Heart left ventricle (tissue), 16 donors: ENCODE measurements around the gene INO80. TPM values are rescaled to one million over a fixed set of nuclear protein-coding genes. Genes with fewer than 3 reads are reported as not detected.
"Not testable (repeated sequence)": the region's sequence is repeated elsewhere in the genome, so short reads cannot be mapped to it uniquely, and the experiment has no call there.

Experiments used
- ATAC-seq, 4 donors: fragments of 200-7000 bp; cut with Tn5 transposase; one replicate each; pipeline ENCODE4 v1.9.1; 2020 to 2022; ENCODE audit warnings: moderate library complexity in 4 of 4, mild to moderate bottlenecking in 3 of 4, moderate number of reproducible peaks in 1 of 4
- DNase-seq, 5 donors: peaks; one replicate each; pipeline ENCODE4 v3.0.0-alpha.2; 2020
- H3K27ac ChIP-seq, 12 donors: fragments of 200-600 bp; sonication (generic) in 4 of 12; one replicate each; pipeline versions ENCODE4 v1.5.0 to v1.8.0; 2016 to 2022; ENCODE audit warnings: mild to moderate bottlenecking in 2 of 12
- H3K27me3 ChIP-seq, 9 donors: fragments of 200-600 bp; sonication (generic) in 2 of 9; one replicate each; pipeline versions ENCODE4 v1.5.1 to v1.8.0; 2016 to 2022; ENCODE audit warnings: mild to moderate bottlenecking in 3 of 9
- H3K36me3 ChIP-seq, 9 donors: fragments of 200-600 bp; sonication (generic) in 2 of 9; one replicate each; pipeline versions ENCODE4 v1.5.0 to v1.8.0; 2018 to 2022; ENCODE audit warnings: mild to moderate bottlenecking in 2 of 9
- H3K4me1 ChIP-seq, 12 donors: fragments of 200-600 bp; sonication (generic) in 4 of 12; one replicate each; pipeline versions ENCODE4 v1.5.0 to v1.8.0; 2016 to 2022; ENCODE audit warnings: mild to moderate bottlenecking in 3 of 12
- H3K4me3 ChIP-seq, 12 donors: fragments of 200-600 bp; sonication (generic) in 4 of 12; one replicate each; pipeline versions ENCODE4 v1.5.0 to v1.8.0; 2017 to 2022; ENCODE audit warnings: mild to moderate bottlenecking in 9 of 12, moderate library complexity in 4 of 12
- H3K9me3 ChIP-seq, 12 donors: fragments of 200-600 bp; sonication (generic) in 4 of 12; one replicate each; pipeline versions ENCODE4 v1.5.0 to v1.8.0; 2016 to 2022; ENCODE audit warnings: mild to moderate bottlenecking in 1 of 12
- CTCF ChIP-seq, 12 donors: fragments of 200-600 bp; sonication (generic) in 4 of 12; IDR thresholded peaks; one replicate each; pipeline versions ENCODE4 v1.5.0 to v1.8.0; 2018 to 2022; ENCODE audit warnings: antibody characterized with exemption in 12 of 12, mild to moderate bottlenecking in 5 of 12
- POLR2A ChIP-seq, 2 donors: fragments of 450-650 bp; IDR thresholded peaks; one replicate each; pipeline ENCODE4 v1.6.1; 2017; ENCODE audit warnings: antibody characterized with exemption in 2 of 2, mild to moderate bottlenecking in 2 of 2, moderate library complexity in 2 of 2
- WGBS, 4 donors: extraction: QIAGEN DNeasy Blood & Tissue Kit in 2 of 4; methylation state at CpG; one replicate each; pipeline versions ENCODE4 v1.1.5 to v1.1.7; 2013 to 2018; 5-methylcytosine and 5-hydroxymethylcytosine counted together
- intact Hi-C, 10 donors: fragments of 100-400 bp; cut with DNase I; formaldehyde crosslinking; loops; one replicate each; pipeline versions ENCODE4 v1.11.1 to v1.14.2; 2022
- polyA plus RNA-seq, 2 donors: library from polyadenylated mRNA; stranded (reverse); fragments of 200-250 nt; gene quantifications; one replicate each; pipeline ENCODE4 v1.2.3, GENCODE V29; 2013
- total RNA-seq, 9 donors: library from RNA; depleted of rRNA in 2 of 9; stranded (reverse); fragments of >200 nt in 2 of 9; fragmentation: NEBNext Ultra II Directional in 3 of 9; extraction: Animal tissue kit (Norgen Biotek cat#: 25700) in 3 of 9; gene quantifications; one replicate each; pipeline versions ENCODE4 v1.1.0 to v1.2.4, GENCODE V29; 2016 to 2023
- donor health status: ischemic (EF 13 %, LVEDD 7.1; RV severe dilation, severe dysfunction).
- donor health status: healthy with polysubstance abuse.
- donor health status: DM: no; HTN: yes; CAD: no.
- donor health status: DM: no; HTN: no; CAD: no.
- donor health status: ischemic (EF 25% LVEDD 6.9; RV normal size, moderate dysfunction).
- donor health status: ischemic (EF 25% LVEDD 5.7; RV mildly dilated, moderate dysfunction).
- donor health status: healthy.
- donor health status: DM: yes; HTN: yes; CAD: no.
- donor health status: ischemic (EF 35%, LVEDD 5.7; RV mildly dilated, moderate dysfunction).
- donor health status: nonischemic (EF 11% LVEDD 7.7; RV severe dilation, severe dysfunction).
- donor health status: DM: yes; HTN: yes; CAD: no.
- donor health status: PGD.
- donor health status: ischemic (EF 29% LVEDD 5.4; RV normal size, mild dysfunction).
- donor health status: nonischemic (EF 23%, LVEDD 6.1; RV moderate dilation, normal function).

INO80 gene
- total and polyA plus RNA-seq, 11 donors, result 4.7 to 20.9 (median 12.6) TPM

- Histone ChIP-seq H3K27ac (no peak overlapping the region), H3K36me3 (no peaks in the 10 kb centered on the region), H3K9me3 (no peaks in the 10 kb centered on the region), H3K27me3 (no peaks in the 10 kb centered on the region), H3K4me1 (no peaks in the 10 kb centered on the region), H3K4me3 (no peak overlapping the region)
- intact Hi-C loops, result no loop called here
- ATAC-seq (no peak), DNase-seq (no peak)
- TF ChIP-seq CTCF (IDR thresholded peaks at IDR 0.05), result no peak
- TF ChIP-seq POLR2A (IDR thresholded peaks at IDR 0.05), result no peak
- 89 to 94% (median 92%) methylated on average over 4 of the region's 4 CpGs for WGBS, 4 donors
Observed at GRCh38 chr15:41150279-41150678, 34.2 kb upstream of the INO80 start.

DNA sequence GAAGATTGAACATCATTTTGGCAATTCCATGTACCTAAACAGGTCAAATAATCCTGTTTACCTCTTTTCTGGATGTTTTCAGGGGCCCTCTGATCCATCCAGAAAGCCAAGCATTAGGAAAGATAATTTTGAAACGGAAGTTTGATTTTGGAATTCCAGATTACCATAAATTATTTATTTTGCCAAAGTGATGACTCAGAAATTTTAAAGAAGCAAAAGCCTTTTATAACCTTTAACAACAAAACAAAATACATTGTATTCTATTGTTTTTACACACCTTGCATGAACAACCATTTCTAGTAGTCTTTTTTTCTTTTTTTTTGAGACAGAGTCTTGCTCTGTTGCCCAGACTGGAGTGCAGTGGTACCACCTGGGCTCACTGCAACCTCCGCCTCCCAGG, 32.0 kb upstream of the INO80 start:
- Histone ChIP-seq H3K27ac (no peak overlapping the region), H3K9me3 (no peaks in the 10 kb centered on the region), H3K36me3 (no peaks in the 10 kb centered on the region), H3K4me3 (no peak overlapping the region), H3K27me3 (no peaks in the 10 kb centered on the region), H3K4me1 (no peaks in the 10 kb centered on the region)
- TF ChIP-seq CTCF (IDR thresholded peaks at IDR 0.05) (no peak), POLR2A (IDR thresholded peaks at IDR 0.05) (no peak)
- DNase-seq (no peak), ATAC-seq (no peak)
- intact Hi-C loops, result no loop called here
- 72 to 82% (median 78%) methylated on average over 2 of the region's 2 CpGs for WGBS, 4 donors

DNA sequence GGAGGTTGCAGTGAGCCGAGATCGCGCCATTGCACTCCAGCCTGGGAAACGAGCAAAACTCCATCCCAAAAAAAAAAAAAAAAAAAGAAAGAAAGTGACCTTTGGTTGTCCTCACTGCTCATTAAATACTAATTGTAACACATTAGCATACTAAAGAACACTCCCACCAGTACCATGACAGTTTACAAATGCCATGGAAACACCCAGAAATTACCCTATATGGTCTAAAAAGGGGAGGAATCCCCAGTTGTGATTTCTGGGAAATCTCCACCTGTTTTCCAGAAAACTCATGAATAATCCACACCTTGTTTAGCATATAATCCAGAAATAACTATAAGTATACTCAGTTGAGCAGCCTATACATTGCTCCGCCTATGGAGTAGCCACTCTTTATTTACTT, 23.5 kb upstream of the INO80 start:
- H3K4me3 ChIP-seq, result no peak overlapping the region
- H3K36me3 ChIP-seq, result no peaks in the 10 kb centered on the region
- intact Hi-C loops, result no loop called here
- DNase-seq (no peak), ATAC-seq (no peak)
- no peaks in the 10 kb centered on the region for H3K4me1 ChIP-seq
- TF ChIP-seq CTCF (IDR thresholded peaks at IDR 0.05), result no peak
- no peak for TF ChIP-seq POLR2A (IDR thresholded peaks at IDR 0.05)
- no peaks in the 10 kb centered on the region for H3K9me3 ChIP-seq
- 81 to 98% (median 89%) methylated on average over 5 of the region's 5 CpGs for WGBS, 4 donors
- H3K27me3 ChIP-seq, result no peaks in the 10 kb centered on the region
- no peak overlapping the region for H3K27ac ChIP-seq

DNA sequence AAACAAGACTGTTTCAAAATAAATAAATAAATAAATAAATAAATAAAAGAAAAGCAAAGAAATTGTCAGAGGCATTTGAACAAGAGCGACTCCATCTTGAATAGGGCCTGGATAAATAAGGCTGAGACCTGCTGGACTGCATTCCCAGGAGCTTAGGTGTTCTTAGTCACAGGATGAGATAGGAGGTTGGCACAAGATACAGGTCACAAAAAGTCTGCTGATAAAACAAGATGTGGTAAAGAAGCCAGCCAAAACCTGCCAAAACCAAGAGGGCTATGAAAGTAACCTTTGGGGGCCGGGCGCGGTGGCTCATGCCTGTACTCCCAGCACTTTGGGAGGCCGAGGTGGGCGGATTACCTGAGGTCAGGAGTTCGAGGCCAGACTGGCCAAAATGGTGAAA, 23.0 kb upstream of the INO80 start:
- H3K27me3 ChIP-seq, H3K9me3 ChIP-seq, H3K4me1 ChIP-seq, intact Hi-C loops, H3K27ac ChIP-seq, ATAC-seq, H3K4me3 ChIP-seq, H3K36me3 ChIP-seq, DNase-seq: not testable (repeated sequence)
- 84 to 96% (median 92%) methylated on average over 7 of the region's 7 CpGs for WGBS, 4 donors

GRCh38 chr15:41135580-41135979, 19.5 kb upstream of the INO80 start:
- intact Hi-C loops, ATAC-seq, H3K27me3 ChIP-seq, H3K36me3 ChIP-seq, H3K4me3 ChIP-seq, H3K9me3 ChIP-seq, DNase-seq, H3K4me1 ChIP-seq, H3K27ac ChIP-seq: not testable (repeated sequence)
- WGBS, 4 donors, result 90 to 95% (median 92%) methylated on average over 6 of the region's 6 CpGs
